Choroid plexus epithelial cell (primary cell): Measurements from ENCODE around the gene TLE7.
A peak's percentile ranks its signal among the peaks of the same experiment; 100 is the strongest.

ENCODE experiments used
- DNase-seq: peaks from one replicate; pipeline ENCODE4 v3.0.0-alpha.2; 2010; ENCODE audit warnings: low read depth
- H3K4me3 ChIP-seq: 2 replicates; pipeline ENCODE4 v1.5.1; 2011; ENCODE audit warnings: low read depth, mild to moderate bottlenecking, control low read depth, low read length, moderate library complexity
- CTCF ChIP-seq: conservative IDR thresholded peaks from 2 replicates; pipeline ENCODE4 v1.5.1; 2011; ENCODE audit warnings: low read depth, mild to moderate bottlenecking, control low read depth, inconsistent platforms, low read length, moderate library complexity

Gene TLE7

GRCh38 chr16:71479420-71479819, 37.6 kb upstream of the TLE7 start:
- no peak overlapping the region for H3K4me3 ChIP-seq
- DNase-seq, result peak; percentile 71
- TF ChIP-seq CTCF, result peak; percentile 82

GRCh38 chr16:71476457-71477124, 34.7 kb upstream of the TLE7 start:
- no peak for DNase-seq
- no peak overlapping the region for H3K4me3 ChIP-seq
- TF ChIP-seq CTCF, result no peak

- TF ChIP-seq CTCF, result no peak
- peak; percentile 79 for DNase-seq
- H3K4me3 ChIP-seq, result no peak overlapping the region
These were observed 33.0 kb upstream of the TLE7 start for GRCh38 chr16:71474864-71475263.

GRCh38 chr16:71473891-71474290, 32.0 kb upstream of the TLE7 start:
- no peak overlapping the region for H3K4me3 ChIP-seq
- TF ChIP-seq CTCF, result no peak
- DNase-seq, result no peak

GRCh38 chr16:71472931-71473330, 31.1 kb upstream of the TLE7 start:
- TF ChIP-seq CTCF, result no peak
- H3K4me3 ChIP-seq, result no peak overlapping the region
- no peak for DNase-seq

- DNase-seq, result no peak
These were observed 30.2 kb upstream of the TLE7 start for GRCh38 chr16:71472051-71472450.

More at GRCh38 chr16:71472051-71472450, 30.2 kb upstream of the TLE7 start:
- TF ChIP-seq CTCF, result no peak
- no peak overlapping the region for H3K4me3 ChIP-seq
